Stimulated activated CD8-positive, alpha-beta memory T cell treated with anti-CD3 and anti-CD28 coated beads, Interleukin-4, amount 100 ng/mL, for 4 hours (primary cell): Measurements from ENCODE around the gene COX4I2.

Experiments used
- DNase-seq, 2 donors: peaks; one replicate each; pipeline ENCODE4 v3.0.0-alpha.2; 2020; ENCODE audit warnings: low read depth in 2 of 2, low spot score in 1 of 2

Gene COX4I2

DNA sequence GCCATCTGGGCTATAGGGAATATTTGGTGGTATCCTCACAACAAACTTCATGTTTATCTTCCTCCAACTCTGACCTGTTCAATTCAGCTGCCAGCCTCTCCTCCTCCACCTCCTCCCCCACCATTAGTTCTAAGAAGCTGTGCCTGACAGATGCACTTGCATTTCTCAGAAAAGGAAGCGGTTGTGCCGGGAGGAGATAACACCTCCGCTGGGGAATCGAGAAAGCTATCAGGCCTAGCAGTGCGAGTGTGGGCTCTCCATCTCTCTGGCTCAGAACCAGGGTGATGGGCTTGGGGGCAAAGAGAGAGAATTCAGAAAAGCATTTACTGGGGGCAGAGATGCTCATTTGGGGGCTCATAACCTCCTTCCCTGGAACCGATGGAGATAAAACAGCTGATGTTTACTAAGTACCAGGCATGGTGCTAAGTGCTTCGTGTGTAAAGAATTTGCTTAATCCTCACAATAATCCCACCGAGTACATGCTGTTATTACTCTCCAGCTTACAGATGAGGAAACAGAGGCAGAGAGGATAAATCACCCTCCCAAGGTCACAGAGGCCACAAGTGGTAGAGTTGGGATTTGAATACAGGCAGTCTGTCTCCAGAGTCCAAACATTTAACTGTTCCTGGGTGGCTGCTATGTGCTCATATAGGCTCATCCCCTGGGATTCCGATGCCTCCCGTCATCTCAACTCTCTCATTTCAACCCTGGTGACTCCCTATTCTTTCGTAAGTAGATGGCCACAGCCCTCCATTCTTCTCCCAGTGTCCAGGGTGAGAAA is 38.3 kb downstream of the COX4I2 start:
- peak; percentile 33 to 45 for DNase-seq

DNA sequence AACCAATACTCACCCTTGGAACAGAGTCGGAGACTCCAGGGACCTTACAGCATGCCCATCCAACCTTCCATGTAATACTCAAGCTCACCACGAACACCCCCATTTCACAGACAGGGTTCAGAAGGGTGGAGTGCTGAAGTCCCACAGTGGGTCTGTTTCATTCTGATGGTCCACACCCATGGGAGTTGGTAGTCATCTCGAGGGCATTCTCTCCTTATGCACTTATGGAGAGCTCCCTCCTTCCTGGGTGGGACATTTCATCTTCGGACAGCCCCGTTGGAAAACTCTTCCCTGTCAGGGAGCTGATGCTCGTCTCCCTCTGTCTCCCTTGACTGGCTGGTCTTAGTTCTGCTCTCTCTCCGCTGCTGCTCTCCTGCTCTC is 38.9 kb downstream of the COX4I2 start:
- DNase-seq = no peak

DNA sequence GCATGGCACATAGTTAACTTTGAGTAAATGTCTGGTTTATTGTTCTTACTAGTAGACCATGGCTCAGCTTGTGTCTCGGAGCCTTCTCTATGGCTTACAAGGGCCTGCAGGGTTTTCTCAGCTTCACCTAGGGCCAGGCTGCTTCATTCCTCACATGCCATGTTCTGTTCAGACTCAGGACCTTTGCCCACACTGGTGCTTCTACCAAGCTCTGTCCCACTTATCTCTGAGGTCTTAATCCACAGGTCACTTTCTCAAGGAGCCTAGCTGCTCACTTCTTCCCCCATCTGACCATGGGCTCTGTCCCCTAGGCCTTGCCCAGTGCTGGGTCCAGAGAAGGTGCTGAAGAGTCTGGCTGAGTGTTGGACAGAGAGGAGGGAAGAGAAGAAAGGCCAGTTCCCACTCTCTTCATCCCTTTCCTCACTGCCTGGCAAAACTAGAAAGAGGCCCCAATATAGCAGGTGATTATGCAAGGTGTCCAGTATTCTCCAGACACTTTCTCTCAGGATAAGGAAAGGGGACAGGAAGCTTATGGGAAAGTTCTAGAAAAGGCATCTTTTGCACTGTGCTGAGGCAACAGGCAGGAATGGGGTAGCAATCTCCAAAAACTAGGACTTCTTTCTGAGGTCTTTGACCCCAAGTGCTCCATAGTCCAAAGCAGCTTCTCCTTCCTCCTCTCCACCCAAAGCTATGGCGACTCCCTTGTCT is 40.0 kb downstream of the COX4I2 start:
- DNase-seq = no peak

DNA sequence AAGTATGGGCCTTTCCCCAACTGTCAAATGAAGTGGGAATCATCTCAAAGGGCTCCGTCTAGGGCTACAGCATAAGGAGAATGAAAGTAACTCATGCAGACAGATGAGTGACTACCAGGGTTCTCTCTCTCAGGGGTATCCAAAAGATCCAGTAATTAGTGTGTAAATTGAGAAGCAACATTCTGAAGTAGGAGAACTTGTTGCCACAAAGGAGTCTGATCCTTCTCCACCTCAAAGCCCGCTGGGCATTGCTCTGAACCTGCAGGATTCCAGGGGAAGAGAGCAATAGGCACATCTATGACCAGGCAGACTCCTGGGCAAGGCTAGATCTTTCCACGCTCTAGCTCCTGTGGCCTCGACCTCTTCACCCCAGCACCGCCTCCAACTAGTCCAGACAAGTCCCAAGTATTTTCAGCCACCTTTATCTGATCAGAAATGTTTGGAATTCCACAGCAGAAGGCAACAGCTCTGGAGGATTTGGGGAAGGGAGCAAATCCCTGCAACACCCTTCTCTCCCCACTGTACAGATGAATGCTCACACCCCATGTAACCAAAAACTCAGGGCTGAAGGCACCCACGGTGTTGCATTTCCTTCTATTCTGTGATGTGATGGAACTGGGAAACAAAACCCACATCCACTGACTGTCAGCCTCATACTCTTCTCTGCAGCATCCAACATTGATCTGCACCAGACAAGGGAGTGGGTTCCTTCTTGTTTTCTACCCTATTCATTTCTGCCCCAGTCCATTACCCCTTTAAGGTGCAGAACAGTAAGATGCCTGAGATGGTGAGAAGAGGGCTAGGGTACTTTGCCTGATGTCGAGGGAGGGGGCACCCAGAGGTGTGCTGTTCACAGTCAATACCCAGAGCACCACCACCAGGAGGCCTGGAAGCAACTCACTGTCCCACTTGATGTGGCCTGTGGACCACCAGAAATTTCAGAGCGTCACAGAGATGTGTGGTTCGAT is 41.0 kb downstream of the COX4I2 start:
- no peak for DNase-seq

DNA sequence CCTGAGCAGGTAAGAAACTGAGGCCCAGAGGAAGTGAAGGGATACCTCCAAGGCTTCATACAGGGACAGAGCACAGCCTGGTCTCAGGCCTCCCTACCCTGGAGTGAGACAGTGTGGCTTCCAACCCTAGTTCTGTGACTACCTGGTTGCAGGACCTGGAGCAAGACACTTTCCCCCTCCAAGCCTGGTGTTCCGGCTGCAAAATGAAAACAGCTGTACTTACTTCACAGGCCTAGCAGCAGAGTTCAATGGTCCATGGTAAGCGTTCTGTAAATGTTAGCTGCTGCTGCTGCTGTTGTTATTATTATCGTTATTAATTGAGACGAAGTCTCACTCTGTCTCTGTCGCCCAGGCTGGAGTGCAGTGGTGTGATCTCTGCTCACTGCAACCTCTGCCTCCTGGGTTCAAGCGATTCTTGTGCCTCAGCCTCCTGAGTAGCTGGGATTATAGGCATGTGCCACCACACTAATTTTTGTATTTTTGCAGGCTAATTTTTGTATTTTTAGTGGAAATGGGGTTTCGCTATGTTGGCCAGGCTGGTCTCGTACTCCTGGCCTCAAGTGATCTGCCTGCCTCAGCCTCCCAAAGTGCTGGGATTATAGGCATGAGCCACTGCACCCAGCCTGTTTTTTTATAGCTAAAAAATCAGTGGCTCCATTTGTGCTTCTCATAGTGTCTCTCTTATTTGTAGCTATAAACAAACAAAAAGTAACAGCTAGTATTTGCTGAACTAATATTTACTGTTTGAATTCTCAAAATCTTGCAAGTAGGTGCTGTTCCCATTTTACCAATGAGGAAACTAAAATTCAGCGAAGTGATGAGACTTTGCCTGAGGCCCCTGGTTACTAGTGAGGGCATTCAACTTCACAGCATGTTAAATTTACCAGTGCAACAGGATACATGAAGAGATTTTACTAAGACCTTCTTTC is 41.9 kb downstream of the COX4I2 start:
- no peak for DNase-seq

DNA sequence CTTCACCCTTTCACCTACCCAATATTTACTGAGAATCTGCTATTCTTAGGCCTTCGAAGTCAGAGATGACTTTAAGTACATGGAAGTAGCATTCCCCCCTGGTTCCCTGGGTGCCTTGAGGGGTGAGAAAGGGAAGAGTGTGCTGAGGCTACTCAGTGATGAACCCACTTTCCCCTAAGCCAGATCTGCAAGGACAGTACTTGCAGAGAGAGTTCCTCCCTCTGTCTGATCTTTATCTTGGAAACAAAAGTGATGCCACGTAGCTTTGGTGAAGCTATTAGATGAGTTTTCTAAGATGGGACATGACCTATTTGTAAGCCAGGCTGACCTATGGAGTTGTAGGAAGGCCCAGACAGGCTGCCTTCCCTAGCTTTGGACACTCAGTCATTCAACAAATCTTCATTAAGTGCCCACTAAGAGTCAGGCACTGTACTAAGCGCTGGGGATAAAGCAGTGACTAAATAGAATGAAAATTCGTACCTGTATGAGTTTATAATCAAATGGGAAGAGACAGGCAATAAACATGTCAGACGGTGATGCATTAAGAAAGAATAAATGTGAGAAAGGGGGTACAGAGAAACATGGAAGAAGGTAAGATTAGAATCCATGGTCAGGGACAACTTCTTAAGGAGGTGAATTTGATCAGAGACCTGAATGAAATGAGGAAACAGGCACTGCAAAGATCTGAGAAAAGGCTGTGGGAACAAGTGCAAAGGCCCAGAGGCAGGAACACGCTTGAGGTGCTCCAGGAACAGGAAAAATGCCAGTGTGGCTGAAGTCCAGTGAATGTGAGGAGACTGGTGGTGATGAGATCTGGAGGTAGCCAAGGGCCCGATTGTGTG is 42.8 kb downstream of the COX4I2 start:
- DNase-seq = no peak

GRCh38 chr20:31681128-31681727 is 43.5 kb downstream of the COX4I2 start:
- DNase-seq = no peak

- DNase-seq = no peak
These were observed 44.1 kb downstream of the COX4I2 start for GRCh38 chr20:31681769-31682168.

GRCh38 chr20:31682352-31682751 is 44.6 kb downstream of the COX4I2 start:
- DNase-seq = no peak

DNA sequence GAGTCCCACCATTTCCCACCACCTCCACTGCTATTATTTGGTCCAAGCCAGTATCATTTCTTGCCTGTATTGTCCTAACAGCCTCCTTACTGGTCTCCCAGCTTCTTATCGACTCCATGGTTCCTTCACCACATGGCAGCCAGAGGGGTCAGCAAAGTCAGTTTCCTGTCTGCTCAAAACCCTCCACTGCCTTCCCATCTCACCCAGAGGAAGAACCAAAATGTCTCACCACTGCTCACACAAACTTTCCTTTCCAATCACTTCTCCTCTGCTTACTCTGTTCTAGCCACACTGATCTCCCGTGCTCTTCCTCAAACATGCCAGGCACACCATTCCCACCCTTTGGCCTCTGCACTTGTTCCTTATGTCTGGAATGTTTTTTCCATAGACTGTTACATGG is 45.2 kb downstream of the COX4I2 start:
- no peak for DNase-seq

GRCh38 chr20:31684153-31685015 is 46.7 kb downstream of the COX4I2 start:
- no peak for DNase-seq

GRCh38 chr20:31685853-31686643 is 48.3 kb downstream of the COX4I2 start:
- DNase-seq = no peak

- DNase-seq = no peak
These were observed 50.1 kb downstream of the COX4I2 start for GRCh38 chr20:31687777-31688176.

DNA sequence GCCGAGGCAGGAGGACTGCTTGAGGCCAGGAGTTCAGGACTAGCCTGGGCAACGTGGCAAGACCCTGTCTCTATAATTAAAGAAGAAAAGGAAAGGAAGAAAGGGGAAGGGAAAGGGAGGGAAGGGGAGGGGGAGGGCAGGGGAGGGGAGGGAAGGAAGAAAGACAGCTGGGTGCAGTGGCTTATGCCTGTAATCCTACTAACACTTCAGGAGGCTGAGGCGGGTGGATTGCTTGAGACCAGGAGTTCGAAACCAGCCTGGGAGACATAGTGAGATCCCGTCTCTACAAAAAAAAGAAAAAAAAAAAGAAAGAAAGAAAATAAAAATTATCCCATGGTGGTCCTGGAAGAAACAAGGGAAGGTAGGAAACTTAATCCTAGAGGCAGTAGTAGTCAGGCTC is 51.4 kb downstream of the COX4I2 start:
- no peak for DNase-seq

DNA sequence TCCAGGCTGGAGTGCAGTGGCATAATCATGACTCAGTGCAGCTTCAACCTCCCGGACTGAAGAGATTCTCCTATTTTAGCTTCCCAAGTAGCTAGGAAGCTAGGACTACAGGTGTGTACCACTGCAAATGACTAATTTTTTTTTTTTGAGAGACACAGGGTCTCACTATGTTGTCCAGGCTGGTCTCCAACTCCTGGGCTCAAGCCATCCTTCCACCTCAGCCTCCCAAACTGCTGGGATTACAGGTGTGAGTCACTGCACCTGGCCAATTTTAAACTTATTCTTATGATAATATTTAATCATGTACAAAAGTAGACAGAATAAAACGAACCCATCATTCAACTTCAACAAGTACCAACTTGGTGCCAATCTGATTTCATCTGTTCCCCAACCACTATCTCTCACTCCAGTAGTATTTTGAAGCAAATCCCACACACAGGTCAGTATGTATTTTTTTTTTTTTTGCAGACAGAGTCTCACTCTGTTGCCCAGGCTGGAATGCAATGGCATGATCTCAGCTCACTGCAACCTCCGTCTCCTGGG is 52.5 kb downstream of the COX4I2 start:
- DNase-seq = no peak

- no peak for DNase-seq
These were observed 54.0 kb downstream of the COX4I2 start for GRCh38 chr20:31691646-31692275.

DNA sequence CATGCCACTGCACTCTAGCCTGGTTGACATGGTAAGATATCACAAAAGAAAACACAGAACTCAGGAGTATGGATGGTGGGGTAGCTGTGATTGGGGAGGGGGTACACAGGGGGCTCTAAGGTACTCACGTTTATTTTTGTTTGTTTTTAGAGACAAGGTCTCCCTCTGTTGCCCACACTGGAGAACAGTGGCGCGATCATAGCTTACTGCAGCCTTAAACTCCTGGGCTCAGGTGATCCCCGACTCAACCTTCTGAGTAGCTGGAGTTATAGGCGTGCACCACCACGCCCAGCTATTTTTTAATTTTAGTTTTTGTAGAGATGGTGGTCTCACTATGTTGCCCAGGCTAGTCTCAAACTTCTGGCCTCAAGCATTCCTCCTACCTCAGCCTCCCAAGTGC is 55.7 kb downstream of the COX4I2 start:
- DNase-seq = no peak
